ENCODE measurements around the gene AK9. TPM values are rescaled to one million over a fixed set of nuclear protein-coding genes. Genes with fewer than 3 reads are reported as not detected.

The AK9 gene
- total and polyA plus RNA-seq, 4 donors: 1.1 to 5.3 (median 3.8) TPM

- Histone ChIP-seq H3K9me3 (ENCODE audit: control insufficient read depth in 4 of 4, low read length in 3 of 4) (no peaks in the 10 kb centered on the region), H3K4me3 (ENCODE audit: low read depth in 1 of 3, low read length in 3 of 3) (no peak overlapping the region), H3K36me3 (ENCODE audit: control insufficient read depth in 4 of 4, insufficient read depth in 3 of 4, low read depth in 1 of 4, low read length in 3 of 4) (no peaks in the 10 kb centered on the region), H3K9ac (ENCODE audit: low read depth in 1 of 2, low read length in 2 of 2) (no peak overlapping the region), H3K27me3 (ENCODE audit: control insufficient read depth in 4 of 4, insufficient read depth in 4 of 4, low read length in 3 of 4) (no peaks in the 10 kb centered on the region), H3K4me1 (ENCODE audit: control insufficient read depth in 4 of 4, insufficient read depth in 4 of 4, low read length in 3 of 4) (no peaks in the 10 kb centered on the region), H3K27ac (ENCODE audit: low read depth in 1 of 2, low read length in 2 of 2) (no peak overlapping the region)
- no peak for TF ChIP-seq HNF4A (conservative IDR thresholded peaks at IDR 0.05)
- TF ChIP-seq EGR1 (IDR thresholded peaks at IDR 0.05; ENCODE audit: low read depth in 2 of 2): no peak
- TF ChIP-seq FOXA1 (IDR thresholded peaks at IDR 0.05): no peak
- no peak for TF ChIP-seq JUND (IDR thresholded peaks at IDR 0.05)
- no peak for TF ChIP-seq ZBTB33 (IDR thresholded peaks at IDR 0.05)
- TF ChIP-seq MAX (IDR thresholded peaks at IDR 0.05): no peak
- TF ChIP-seq ATF3 (IDR thresholded peaks at IDR 0.05): no peak
- no peak for TF ChIP-seq SP1 (IDR thresholded peaks at IDR 0.05)
- no peak for TF ChIP-seq CTCF (IDR thresholded peaks at IDR 0.05; ENCODE audit: low read depth, low read length, missing input control)
- WGBS: 69% methylated on average over 6 of the region's 6 CpGs
- DNase-seq (ENCODE audit: low spot score): no peak
Measured at GRCh38 chr6:109515781-109516409, 175.1 kb downstream of the AK9 start.

- Histone ChIP-seq H3K27ac (ENCODE audit: low read depth in 1 of 2, low read length in 2 of 2) (no peak overlapping the region), H3K4me1 (ENCODE audit: control insufficient read depth in 4 of 4, insufficient read depth in 4 of 4, low read length in 3 of 4) (no peaks in the 10 kb centered on the region), H3K4me3 (ENCODE audit: low read depth in 1 of 3, low read length in 3 of 3) (no peak overlapping the region), H3K27me3 (ENCODE audit: control insufficient read depth in 4 of 4, insufficient read depth in 4 of 4, low read length in 3 of 4) (no peaks in the 10 kb centered on the region), H3K36me3 (ENCODE audit: control insufficient read depth in 4 of 4, insufficient read depth in 3 of 4, low read depth in 1 of 4, low read length in 3 of 4) (no peaks in the 10 kb centered on the region), H3K9ac (ENCODE audit: low read depth in 1 of 2, low read length in 2 of 2) (no peak overlapping the region), H3K9me3 (ENCODE audit: control insufficient read depth in 4 of 4, low read length in 3 of 4) (no peaks in the 10 kb centered on the region)
- WGBS: 89% methylated on average over 3 of the region's 3 CpGs
- TF ChIP-seq FOXA2 (IDR thresholded peaks at IDR 0.05): no peak
- no peak for TF ChIP-seq EGR1 (IDR thresholded peaks at IDR 0.05; ENCODE audit: low read depth in 2 of 2)
- no peak for TF ChIP-seq GABPA (IDR thresholded peaks at IDR 0.05 in 1 of 2, conservative IDR thresholded peaks at IDR 0.05 in 1 of 2)
- TF ChIP-seq YY1 (IDR thresholded peaks at IDR 0.05): no peak
- no peak for TF ChIP-seq HNF4G (IDR thresholded peaks at IDR 0.05)
- no peak for TF ChIP-seq REST (IDR thresholded peaks at IDR 0.05)
- TF ChIP-seq CTCF (IDR thresholded peaks at IDR 0.05; ENCODE audit: low read depth, low read length, missing input control): no peak
- no peak for TF ChIP-seq ZBTB33 (IDR thresholded peaks at IDR 0.05)
- no peak for TF ChIP-seq MAX (IDR thresholded peaks at IDR 0.05)
- no peak for TF ChIP-seq RAD21 (IDR thresholded peaks at IDR 0.05)
- TF ChIP-seq RXRA (IDR thresholded peaks at IDR 0.05): no peak
- no peak for TF ChIP-seq SP1 (IDR thresholded peaks at IDR 0.05)
- TF ChIP-seq JUND (IDR thresholded peaks at IDR 0.05): no peak
- no peak for TF ChIP-seq ATF3 (IDR thresholded peaks at IDR 0.05)
- TF ChIP-seq TAF1 (conservative IDR thresholded peaks at IDR 0.05): no peak
- DNase-seq (ENCODE audit: low spot score): no peak
Measured at GRCh38 chr6:109514946-109515345, 176.1 kb downstream of the AK9 start.
